ENCODE measurements around the gene MARS1. TPM values are rescaled to one million over a fixed set of nuclear protein-coding genes. Genes with fewer than 3 reads are reported as not detected.
"Not testable (repeated sequence)": the region's sequence is repeated elsewhere in the genome, so short reads cannot be mapped to it uniquely, and the experiment has no call there.

The MARS1 gene
- total RNA-seq, 1 experiment from 2014 or later, result 209 TPM

DNA sequence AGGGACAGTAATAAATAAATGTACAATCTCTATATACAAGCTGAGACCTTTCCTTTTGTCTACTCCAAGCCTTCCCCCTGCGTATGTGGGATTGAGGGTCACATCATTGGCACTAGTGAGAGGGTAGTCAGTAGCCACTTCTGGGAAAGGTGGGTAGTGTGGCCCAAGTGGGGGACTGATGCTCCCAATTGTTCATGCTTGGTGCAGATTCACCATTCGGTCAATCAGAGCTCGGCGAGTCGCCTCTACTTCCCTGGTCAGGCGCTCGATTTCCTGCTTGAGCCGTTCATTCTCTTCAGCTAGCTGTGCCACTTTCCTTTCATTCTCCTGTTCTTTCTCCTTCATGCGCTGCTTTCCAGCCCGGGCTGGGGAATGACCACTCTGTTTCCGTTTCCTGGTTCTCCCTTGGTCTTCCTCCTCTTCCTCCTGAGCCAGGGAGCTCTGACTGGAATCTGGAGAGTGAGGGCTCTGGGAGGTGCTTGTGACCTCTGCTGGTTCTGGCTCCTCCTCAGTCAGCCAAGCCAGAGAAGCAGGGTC is 28.8 kb downstream of the MARS1 start:
- Histone ChIP-seq H3K79me2 (ENCODE audit: low read length) (peaks cover 36% of the 10 kb centered on the region), H3K4me2 (ENCODE audit: low read length) (no peak overlapping the region), H3K27me3 (ENCODE audit: low read length) (no peaks in the 10 kb centered on the region), H4K20me1 (ENCODE audit: low read length) (peaks cover 28% of the 10 kb centered on the region), H3K9ac (ENCODE audit: low read length) (no peak overlapping the region), H3K36me3 (ENCODE audit: low read depth, low read length) (peaks cover 57% of the 10 kb centered on the region), H3F3A (ENCODE audit: low read length, unreplicated experiment) (no peaks in the 10 kb centered on the region), H3K9me3 (ENCODE audit: low read length) (no peaks in the 10 kb centered on the region), H3K4me3 (ENCODE audit: low read length) (no peak overlapping the region), H2AFZ (ENCODE audit: low read length) (no peak overlapping the region), H3K9me2 (replicated peaks; ENCODE audit: low read length) (no peaks in the 10 kb centered on the region), H3K4me1 (ENCODE audit: insufficient read depth, low read length) (peaks cover 24% of the 10 kb centered on the region), H3K27ac (ENCODE audit: low read length) (no peak overlapping the region)
- TF ChIP-seq, protein P1, sequence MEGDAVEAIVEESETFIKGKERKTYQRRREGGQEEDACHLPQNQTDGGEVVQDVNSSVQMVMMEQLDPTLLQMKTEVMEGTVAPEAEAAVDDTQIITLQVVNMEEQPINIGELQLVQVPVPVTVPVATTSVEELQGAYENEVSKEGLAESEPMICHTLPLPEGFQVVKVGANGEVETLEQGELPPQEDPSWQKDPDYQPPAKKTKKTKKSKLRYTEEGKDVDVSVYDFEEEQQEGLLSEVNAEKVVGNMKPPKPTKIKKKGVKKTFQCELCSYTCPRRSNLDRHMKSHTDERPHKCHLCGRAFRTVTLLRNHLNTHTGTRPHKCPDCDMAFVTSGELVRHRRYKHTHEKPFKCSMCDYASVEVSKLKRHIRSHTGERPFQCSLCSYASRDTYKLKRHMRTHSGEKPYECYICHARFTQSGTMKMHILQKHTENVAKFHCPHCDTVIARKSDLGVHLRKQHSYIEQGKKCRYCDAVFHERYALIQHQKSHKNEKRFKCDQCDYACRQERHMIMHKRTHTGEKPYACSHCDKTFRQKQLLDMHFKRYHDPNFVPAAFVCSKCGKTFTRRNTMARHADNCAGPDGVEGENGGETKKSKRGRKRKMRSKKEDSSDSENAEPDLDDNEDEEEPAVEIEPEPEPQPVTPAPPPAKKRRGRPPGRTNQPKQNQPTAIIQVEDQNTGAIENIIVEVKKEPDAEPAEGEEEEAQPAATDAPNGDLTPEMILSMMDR (conservative IDR thresholded peaks at IDR 0.05; ENCODE audit: low read depth, low read length), result no peak
- no peak for TF ChIP-seq EZH2phosphoT487 (IDR thresholded peaks at IDR 0.05; ENCODE audit: borderline replicate concordance, low read length)
- no peak for TF ChIP-seq EZH2 (IDR thresholded peaks at IDR 0.05; ENCODE audit: low read length, unreplicated experiment)
- no peak for ATAC-seq
- no peak for DNase-seq
- intact Hi-C loops (cut with micrococcal nuclease), result no loop called here
- CTCF ChIA-PET, result no interaction called here
- BruUV-seq (replicated peaks), result no TSS peak
- POLR2A ChIA-PET (ENCODE audit: unreplicated experiment), result no interaction called here

DNA sequence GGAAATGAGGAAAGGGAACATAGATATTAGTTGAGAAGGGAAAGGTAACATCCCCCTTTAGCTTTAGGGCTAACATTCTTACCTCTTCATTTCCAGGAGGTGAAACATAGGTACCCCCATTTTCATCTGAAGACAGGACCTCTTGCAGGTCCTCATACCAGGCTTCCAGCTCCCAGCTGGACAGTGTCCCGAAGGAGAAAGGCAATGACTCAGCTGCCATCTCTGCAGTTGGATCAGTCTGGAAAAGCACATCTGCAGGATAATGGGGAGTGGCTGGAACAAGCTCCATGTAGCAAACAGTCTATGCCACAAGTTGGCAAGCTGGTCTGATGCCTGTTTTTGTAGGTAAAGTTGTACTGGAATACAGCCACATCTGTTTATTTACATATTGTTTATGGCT is 29.3 kb downstream of the MARS1 start:
- peaks cover 28% of the 10 kb centered on the region for H4K20me1 ChIP-seq (ENCODE audit: low read length)
- H3F3A ChIP-seq (ENCODE audit: low read length, unreplicated experiment), result no peaks in the 10 kb centered on the region
- no peak for TF ChIP-seq EZH2phosphoT487 (IDR thresholded peaks at IDR 0.05; ENCODE audit: borderline replicate concordance, low read length)
- no peak for TF ChIP-seq EZH2 (IDR thresholded peaks at IDR 0.05; ENCODE audit: low read length, unreplicated experiment)
- TF ChIP-seq, protein P1 (conservative IDR thresholded peaks at IDR 0.05; ENCODE audit: low read depth, low read length), result no peak
- H3K27ac ChIP-seq (ENCODE audit: low read length), result no peak overlapping the region
- no peak overlapping the region for H3K9ac ChIP-seq (ENCODE audit: low read length)
- POLR2A ChIA-PET (ENCODE audit: unreplicated experiment), result interaction anchor here (0.6 kb wide), 1 partner anchor 15 kb away, joined by 5 read pairs; no protein-coding TSS in a partner anchor
- H3K79me2 ChIP-seq (ENCODE audit: low read length), result peaks cover 36% of the 10 kb centered on the region
- H3K9me3 ChIP-seq (ENCODE audit: low read length), result no peaks in the 10 kb centered on the region
- H3K4me3 ChIP-seq (ENCODE audit: low read length), result no peak overlapping the region
- no peaks in the 10 kb centered on the region for H3K27me3 ChIP-seq (ENCODE audit: low read length)
- no peak overlapping the region for H3K4me2 ChIP-seq (ENCODE audit: low read length)
- peaks cover 52% of the 10 kb centered on the region for H3K36me3 ChIP-seq (ENCODE audit: low read depth, low read length)
- H3K4me1 ChIP-seq (ENCODE audit: insufficient read depth, low read length), result peaks cover 29% of the 10 kb centered on the region
- peak; percentile 40 for DNase-seq
- CTCF ChIA-PET, result no interaction called here
- intact Hi-C loops (cut with micrococcal nuclease), result no loop called here
- H2AFZ ChIP-seq (ENCODE audit: low read length), result no peak overlapping the region
- ATAC-seq, result no peak
- no peaks in the 10 kb centered on the region for H3K9me2 ChIP-seq (replicated peaks; ENCODE audit: low read length)
- BruUV-seq (replicated peaks), result no TSS peak

DNA sequence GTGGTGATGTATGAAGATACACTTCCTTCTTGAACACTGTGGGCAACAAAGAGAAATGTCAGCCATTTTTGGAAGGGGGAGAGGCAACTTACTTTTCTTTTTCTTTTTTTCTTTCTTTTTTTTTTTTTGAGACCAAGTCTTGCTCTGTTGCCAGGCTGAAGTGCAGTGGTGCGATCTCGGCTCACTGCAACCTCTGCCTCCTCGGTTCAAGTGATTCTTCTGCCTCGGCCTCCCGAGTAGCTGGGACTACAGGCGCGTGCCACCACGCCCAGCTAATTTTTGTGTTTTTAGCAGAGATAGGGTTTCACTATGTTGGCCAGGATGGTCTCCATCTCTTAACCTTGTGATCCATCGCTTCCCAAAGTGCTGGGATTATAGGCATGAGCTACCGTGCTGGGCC is 29.9 kb downstream of the MARS1 start:
- BruUV-seq (replicated peaks); CTCF ChIA-PET; DNase-seq; H3K9me3 ChIP-seq (ENCODE audit: low read length); intact Hi-C loops (cut with micrococcal nuclease); H3K4me3 ChIP-seq (ENCODE audit: low read length); H3K9me2 ChIP-seq (replicated peaks; ENCODE audit: low read length); ATAC-seq; H2AFZ ChIP-seq (ENCODE audit: low read length); H3K9ac ChIP-seq (ENCODE audit: low read length); H3K27ac ChIP-seq (ENCODE audit: low read length); H3F3A ChIP-seq (ENCODE audit: low read length, unreplicated experiment); H3K27me3 ChIP-seq (ENCODE audit: low read length): not testable (repeated sequence)
- Histone ChIP-seq H3K79me2 (ENCODE audit: low read length) (peaks cover 36% of the 10 kb centered on the region), H4K20me1 (ENCODE audit: low read length) (peaks cover 28% of the 10 kb centered on the region), H3K4me1 (ENCODE audit: insufficient read depth, low read length) (peaks cover 30% of the 10 kb centered on the region), H3K4me2 (ENCODE audit: low read length) (peak overlapping the region; percentile 98; the same call in 1 of the 2 replicates), H3K36me3 (ENCODE audit: low read depth, low read length) (peaks cover 47% of the 10 kb centered on the region)
- POLR2A ChIA-PET (ENCODE audit: unreplicated experiment), result interaction anchor here (0.6 kb wide), 1 partner anchor 14 kb away, joined by 5 read pairs; no protein-coding TSS in a partner anchor
